HepG2 (cell line): ENCODE measurements around the gene ALPL. TPM values are rescaled to one million over a fixed set of nuclear protein-coding genes. Genes with fewer than 3 reads are reported as not detected.
A peak's percentile ranks its signal among the peaks of the same experiment; 100 is the strongest.

ENCODE experiments used
- CEBPB ChIP-seq: IDR thresholded peaks from 2 replicates; pipeline ENCODE4 v1.6.1; 2011; ENCODE audit warnings: low read depth, low read length, improper control_type of control experiment, borderline replicate concordance
- GPBP1L1 ChIP-seq: sonication (generic); formaldehyde crosslinking; IDR thresholded peaks from 2 replicates; pipeline ENCODE4 v1.5.0; 2020; ENCODE audit warnings: mild to moderate bottlenecking, missing genetic modification reagents
- JUN ChIP-seq: sonication (generic); formaldehyde crosslinking; IDR thresholded peaks from 2 replicates; pipeline ENCODE4 v1.4.0; 2020; ENCODE audit warnings: mild to moderate bottlenecking, missing genetic modification reagents
- MAFG ChIP-seq: sonication (generic); formaldehyde crosslinking; IDR thresholded peaks from 2 replicates; pipeline ENCODE4 v1.5.1; 2020; ENCODE audit warnings: mild to moderate bottlenecking, missing genetic modification reagents
- MLXIP ChIP-seq: sonication (generic); formaldehyde crosslinking; IDR thresholded peaks from 2 replicates; pipeline ENCODE4 v1.9.0; 2021; ENCODE audit warnings: missing genetic modification reagents, borderline replicate concordance
- SP5 ChIP-seq: IDR thresholded peaks from 2 replicates; pipeline ENCODE4 v1.6.1; 2016; ENCODE audit warnings: low read depth, borderline replicate concordance
- ZBTB1 ChIP-seq: sonication (generic); formaldehyde crosslinking; IDR thresholded peaks from 2 replicates; pipeline ENCODE4 v1.4.0; 2020; ENCODE audit warnings: missing genetic modification reagents, borderline replicate concordance
- ZNF280B ChIP-seq: sonication (generic); formaldehyde crosslinking; IDR thresholded peaks from 2 replicates; pipeline ENCODE4 v1.5.0; 2020; ENCODE audit warnings: missing genetic modification reagents, mild to moderate bottlenecking, borderline replicate concordance
- ZNF335 ChIP-seq: sonication (generic); formaldehyde crosslinking; IDR thresholded peaks from 2 replicates; pipeline ENCODE4 v1.4.0; 2020; ENCODE audit warnings: missing genetic modification reagents
- ZNF451 ChIP-seq: sonication (generic); formaldehyde crosslinking; IDR thresholded peaks from 2 replicates; pipeline ENCODE4 v1.5.0; 2020; ENCODE audit warnings: mild to moderate bottlenecking, missing genetic modification reagents
- ZNF543 ChIP-seq: sonication (generic); formaldehyde crosslinking; IDR thresholded peaks from 2 replicates; pipeline ENCODE4 v1.4.0; 2020; ENCODE audit warnings: mild to moderate bottlenecking, missing genetic modification reagents
- ZNF589 ChIP-seq: sonication (generic); formaldehyde crosslinking; conservative IDR thresholded peaks from 2 replicates; pipeline ENCODE4 v1.8.0; 2022; ENCODE audit warnings: mild to moderate bottlenecking, moderate library complexity, missing genetic modification reagents
- ZNF605 ChIP-seq: sonication (generic); formaldehyde crosslinking; IDR thresholded peaks from 2 replicates; pipeline ENCODE4 v1.8.0; 2022; ENCODE audit warnings: mild to moderate bottlenecking, missing genetic modification reagents
- ZSCAN22 ChIP-seq: sonication (generic); formaldehyde crosslinking; IDR thresholded peaks from 2 replicates; pipeline ENCODE4 v1.4.0; 2020; ENCODE audit warnings: mild to moderate bottlenecking, missing genetic modification reagents
- polyA plus RNA-seq, 8 experiments: library from polyadenylated mRNA; depleted of rRNA in 3 of 8; stranded (reverse) in 7 of 8; unstranded in 1 of 8; fragments of >200 nt; fragmentation: Illumina TruSeq in 4 of 8; extraction: Trizol in 4 of 8; gene quantifications; 2 replicates each; pipeline versions ENCODE4 v1.2.1 to v1.2.3, GENCODE V29; 2011 to 2016; ENCODE audit warnings: low read depth in 4 of 8, missing spikeins in 1 of 8, mixed read lengths in 1 of 8; ENCODE audit not compliant: insufficient read depth in 1 of 8
- total RNA-seq, 5 experiments: library from RNA; depleted of rRNA; stranded (reverse); fragments of >200 nt; fragmentation: Illumina TruSeq; extraction: Trizol; gene quantifications; 2 replicates each; pipeline ENCODE4 v1.2.3, GENCODE V29; 2016; ENCODE audit warnings: low read depth in 1 of 5

Gene ALPL
- total and polyA plus RNA-seq, 2 of the 13 experiments (the other 11 are each of a cell fraction or from before 2014, with no cell fraction given) = 0.12 TPM; not detected in 1

- TF ChIP-seq JUN (no peak), ZBTB1 (no peak), CEBPB (peak; percentile 19; the same call in 1 of the 2 replicates), ZNF589 (no peak), ZNF543 (CRISPR knock-in tag) (no peak), SP5 (CRISPR knock-in tag) (no peak), ZNF451 (CRISPR knock-in tag) (0 out of 2 replicates have a peak, but pooled peaks have one; percentile 15), ZNF335 (no peak), ZSCAN22 (no peak), MAFG (CRISPR knock-in tag) (no peak), ZNF280B (0 out of 2 replicates have a peak, but pooled peaks have one; percentile 11), GPBP1L1 (CRISPR knock-in tag) (no peak), MLXIP (no peak), ZNF605 (CRISPR knock-in tag) (0 out of 2 replicates have a peak, but pooled peaks have one; percentile 8)
- TF ChIP-seq, all 625 proteins: peak for 4
Measured at GRCh38 chr1:21622466-21623315, 113.5 kb downstream of the ALPL start (continued).
